ENCODE measurements around the gene TNFSF13.

TNFSF13 gene

DNA sequence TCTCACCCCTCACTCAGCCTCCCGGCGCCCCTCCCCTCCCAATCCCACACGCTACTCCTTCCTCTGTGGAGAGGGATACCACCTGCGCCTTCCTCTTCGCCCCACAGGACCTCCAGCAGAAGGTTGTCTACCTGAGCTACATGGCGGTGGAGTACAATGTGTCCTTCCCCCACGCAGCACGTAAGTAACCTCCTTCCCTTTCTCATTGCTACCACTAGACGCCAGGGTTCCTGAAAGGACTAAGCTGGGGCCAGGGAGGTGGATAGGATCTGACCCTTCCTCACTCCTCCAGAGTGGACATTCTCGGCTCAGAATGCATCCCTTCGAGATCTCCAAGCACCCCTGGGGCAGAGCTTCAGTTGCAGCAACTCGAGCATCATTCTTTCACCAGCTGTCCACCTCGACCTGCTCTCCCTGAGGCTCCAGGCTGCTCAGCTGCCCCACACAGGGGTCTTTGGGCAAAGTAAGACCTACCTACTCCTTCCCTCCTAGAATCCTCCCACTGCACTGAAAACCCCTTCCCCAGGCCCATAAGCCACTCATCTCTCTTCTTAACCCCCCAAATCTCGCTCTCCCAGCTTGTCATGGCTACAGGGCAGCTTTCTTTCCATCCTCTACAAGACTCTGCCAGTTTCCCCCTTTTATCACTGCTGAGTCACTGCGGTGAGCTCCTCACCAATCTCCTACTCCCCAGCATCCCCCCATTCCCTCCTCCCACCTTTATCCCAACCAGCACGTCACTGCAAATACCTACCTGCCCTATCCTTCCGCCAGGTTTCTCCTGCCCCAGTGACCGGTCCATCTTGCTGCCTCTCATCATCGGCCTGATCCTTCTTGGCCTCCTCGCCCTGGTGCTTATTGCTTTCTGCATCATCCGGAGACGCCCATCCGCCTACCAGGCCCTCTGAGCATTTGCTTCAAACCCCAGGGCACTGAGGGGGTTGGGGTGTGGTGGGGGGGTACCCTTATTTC lies 22.3 kb downstream of the TNFSF13 start:
- H2AFZ ChIP-seq (ENCODE audit: low read depth, low read length, severe bottlenecking): no peak overlapping the region
- no peak overlapping the region for H3K4me2 ChIP-seq (ENCODE audit: low read depth, low read length, poor library complexity, severe bottlenecking)
- peak overlapping the region; percentile 4; the same call in 1 of the 2 replicates for H3K27ac ChIP-seq (ENCODE audit: low read depth, low read length)
- no peaks in the 10 kb centered on the region for H3K27me3 ChIP-seq (ENCODE audit: low read length)
- peaks cover 12% of the 10 kb centered on the region for H3K36me3 ChIP-seq (ENCODE audit: low read length)
- no peaks in the 10 kb centered on the region for H3K9me3 ChIP-seq (ENCODE audit: insufficient read depth, low read length)
- no peaks in the 10 kb centered on the region for H3K9me2 ChIP-seq (replicated peaks; ENCODE audit: insufficient read depth, low read length)
- no peak overlapping the region for H3K9ac ChIP-seq (ENCODE audit: low read length)
- peaks cover 31% of the 10 kb centered on the region for H3K79me2 ChIP-seq (ENCODE audit: insufficient read depth, low read length)
- peaks cover 54% of the 10 kb centered on the region for H3F3A ChIP-seq (ENCODE audit: insufficient read depth)
- H4K20me1 ChIP-seq (ENCODE audit: low read depth, low read length): peaks cover 11% of the 10 kb centered on the region
- H3K4me3 ChIP-seq (ENCODE audit: insufficient read depth, low read length, poor library complexity, severe bottlenecking): no peak overlapping the region
- TF ChIP-seq EZH2phosphoT487 (conservative IDR thresholded peaks at IDR 0.05; ENCODE audit: low read length): no peak
- no peak for TF ChIP-seq CTCF (IDR thresholded peaks at IDR 0.05; ENCODE audit: insufficient read depth, low read length, poor library complexity, severe bottlenecking)

GRCh38 chr17:7582396-7583252 lies 24.1 kb downstream of the TNFSF13 start:
- H3K79me2 ChIP-seq (ENCODE audit: insufficient read depth, low read length): peaks cover 34% of the 10 kb centered on the region
- peak overlapping the region; percentile 88; the same call in 1 of the 2 replicates for H3K27ac ChIP-seq (ENCODE audit: low read depth, low read length)
- H3K4me3 ChIP-seq (ENCODE audit: insufficient read depth, low read length, poor library complexity, severe bottlenecking): peak overlapping the region; percentile 65

More at GRCh38 chr17:7582396-7583252, 24.1 kb downstream of the TNFSF13 start:
- Histone ChIP-seq H3F3A (ENCODE audit: insufficient read depth) (peaks cover 37% of the 10 kb centered on the region), H3K36me3 (ENCODE audit: low read length) (no peaks in the 10 kb centered on the region), H3K4me2 (ENCODE audit: low read depth, low read length, poor library complexity, severe bottlenecking) (peak overlapping the region; percentile 68), H3K27me3 (ENCODE audit: low read length) (no peaks in the 10 kb centered on the region), H2AFZ (ENCODE audit: low read depth, low read length, severe bottlenecking) (no peak overlapping the region), H4K20me1 (ENCODE audit: low read depth, low read length) (no peaks in the 10 kb centered on the region), H3K9me2 (replicated peaks; ENCODE audit: insufficient read depth, low read length) (no peaks in the 10 kb centered on the region), H3K9me3 (ENCODE audit: insufficient read depth, low read length) (no peaks in the 10 kb centered on the region), H3K9ac (ENCODE audit: low read length) (peak overlapping the region; percentile 77)
- TF ChIP-seq CTCF (IDR thresholded peaks at IDR 0.05; ENCODE audit: insufficient read depth, low read length, poor library complexity, severe bottlenecking) (no peak), EZH2phosphoT487 (conservative IDR thresholded peaks at IDR 0.05; ENCODE audit: low read length) (no peak)
